ENCODE measurements around the gene C1orf159.
"Not testable (repeated sequence)": the region's sequence is repeated elsewhere in the genome, so short reads cannot be mapped to it uniquely, and the experiment has no call there.

Gene C1orf159

GRCh38 chr1:1106510-1107221, 9.2 kb downstream of the C1orf159 start:
- Histone ChIP-seq H2AFZ (ENCODE audit: low read depth, low read length, severe bottlenecking) (no peak overlapping the region), H3K4me3 (ENCODE audit: insufficient read depth, low read length, poor library complexity, severe bottlenecking) (no peak overlapping the region), H3K79me2 (ENCODE audit: insufficient read depth, low read length) (no peaks in the 10 kb centered on the region), H3K4me2 (ENCODE audit: low read depth, low read length, poor library complexity, severe bottlenecking) (no peak overlapping the region), H3K27ac (ENCODE audit: low read depth, low read length) (no peak overlapping the region), H4K20me1 (ENCODE audit: low read depth, low read length) (no peaks in the 10 kb centered on the region), H3F3A (ENCODE audit: insufficient read depth) (no peaks in the 10 kb centered on the region), H3K27me3 (ENCODE audit: low read length) (no peaks in the 10 kb centered on the region), H3K36me3 (ENCODE audit: low read length) (no peaks in the 10 kb centered on the region), H3K9ac (ENCODE audit: low read length) (no peak overlapping the region), H3K9me2 (replicated peaks; ENCODE audit: insufficient read depth, low read length) (no peaks in the 10 kb centered on the region), H3K9me3 (ENCODE audit: insufficient read depth, low read length) (no peaks in the 10 kb centered on the region)
- no peak for TF ChIP-seq CTCF (IDR thresholded peaks at IDR 0.05; ENCODE audit: insufficient read depth, low read length, poor library complexity, severe bottlenecking)
- TF ChIP-seq EZH2phosphoT487 (conservative IDR thresholded peaks at IDR 0.05; ENCODE audit: low read length) = no peak

- not testable (repeated sequence) for H3K36me3 ChIP-seq (ENCODE audit: low read length); H3K27ac ChIP-seq (ENCODE audit: low read depth, low read length); H3K27me3 ChIP-seq (ENCODE audit: low read length); H4K20me1 ChIP-seq (ENCODE audit: low read depth, low read length); H3F3A ChIP-seq (ENCODE audit: insufficient read depth); H3K9me3 ChIP-seq (ENCODE audit: insufficient read depth, low read length); H3K79me2 ChIP-seq (ENCODE audit: insufficient read depth, low read length); H3K9me2 ChIP-seq (replicated peaks; ENCODE audit: insufficient read depth, low read length); H2AFZ ChIP-seq (ENCODE audit: low read depth, low read length, severe bottlenecking); H3K9ac ChIP-seq (ENCODE audit: low read length); H3K4me3 ChIP-seq (ENCODE audit: insufficient read depth, low read length, poor library complexity, severe bottlenecking); H3K4me2 ChIP-seq (ENCODE audit: low read depth, low read length, poor library complexity, severe bottlenecking)
These were observed 11.7 kb downstream of the C1orf159 start for GRCh38 chr1:1104152-1104551.

- no peaks in the 10 kb centered on the region for H3K9me2 ChIP-seq (replicated peaks; ENCODE audit: insufficient read depth, low read length)
- no peaks in the 10 kb centered on the region for H3F3A ChIP-seq (ENCODE audit: insufficient read depth)
- peaks cover 4% of the 10 kb centered on the region; the same call in 1 of the 2 replicates for H3K9me3 ChIP-seq (ENCODE audit: insufficient read depth, low read length)
- no peak overlapping the region for H3K4me2 ChIP-seq (ENCODE audit: low read depth, low read length, poor library complexity, severe bottlenecking)
- no peaks in the 10 kb centered on the region for H3K36me3 ChIP-seq (ENCODE audit: low read length)
- H4K20me1 ChIP-seq (ENCODE audit: low read depth, low read length) = no peaks in the 10 kb centered on the region
- H3K27me3 ChIP-seq (ENCODE audit: low read length) = no peaks in the 10 kb centered on the region
- H3K79me2 ChIP-seq (ENCODE audit: insufficient read depth, low read length) = no peaks in the 10 kb centered on the region
- TF ChIP-seq CTCF (IDR thresholded peaks at IDR 0.05; ENCODE audit: insufficient read depth, low read length, poor library complexity, severe bottlenecking) = no peak
- TF ChIP-seq EZH2phosphoT487 (conservative IDR thresholded peaks at IDR 0.05; ENCODE audit: low read length) = no peak
- no peak overlapping the region for H3K9ac ChIP-seq (ENCODE audit: low read length)
- H3K4me3 ChIP-seq (ENCODE audit: insufficient read depth, low read length, poor library complexity, severe bottlenecking) = no peak overlapping the region
- no peak overlapping the region for H2AFZ ChIP-seq (ENCODE audit: low read depth, low read length, severe bottlenecking)
- H3K27ac ChIP-seq (ENCODE audit: low read depth, low read length) = no peak overlapping the region
These were observed 14.4 kb downstream of the C1orf159 start for GRCh38 chr1:1101503-1101902.

- Histone ChIP-seq H3K79me2 (ENCODE audit: insufficient read depth, low read length) (no peaks in the 10 kb centered on the region), H3K4me3 (ENCODE audit: insufficient read depth, low read length, poor library complexity, severe bottlenecking) (no peak overlapping the region), H4K20me1 (ENCODE audit: low read depth, low read length) (no peaks in the 10 kb centered on the region), H3K36me3 (ENCODE audit: low read length) (no peaks in the 10 kb centered on the region), H3K9me3 (ENCODE audit: insufficient read depth, low read length) (peaks cover 4% of the 10 kb centered on the region; the same call in 1 of the 2 replicates), H3K27me3 (ENCODE audit: low read length) (no peaks in the 10 kb centered on the region), H3K4me2 (ENCODE audit: low read depth, low read length, poor library complexity, severe bottlenecking) (no peak overlapping the region), H3F3A (ENCODE audit: insufficient read depth) (no peaks in the 10 kb centered on the region), H2AFZ (ENCODE audit: low read depth, low read length, severe bottlenecking) (no peak overlapping the region), H3K27ac (ENCODE audit: low read depth, low read length) (no peak overlapping the region), H3K9me2 (replicated peaks; ENCODE audit: insufficient read depth, low read length) (no peaks in the 10 kb centered on the region), H3K9ac (ENCODE audit: low read length) (no peak overlapping the region)
- no peak for TF ChIP-seq EZH2phosphoT487 (conservative IDR thresholded peaks at IDR 0.05; ENCODE audit: low read length)
- no peak for TF ChIP-seq CTCF (IDR thresholded peaks at IDR 0.05; ENCODE audit: insufficient read depth, low read length, poor library complexity, severe bottlenecking)
These were observed 15.6 kb downstream of the C1orf159 start for GRCh38 chr1:1100296-1100695.
